Activated CD4-positive, alpha-beta T cell treated with anti-CD3 and anti-CD28 coated beads, Interleukin-2, amount 50 U/mL, for 1 hour (primary cell): ENCODE measurements around the gene TMEM178B.

Experiments
- DNase-seq: peaks from one replicate; pipeline ENCODE4 v3.0.0-alpha.2; 2020

The TMEM178B gene

DNA sequence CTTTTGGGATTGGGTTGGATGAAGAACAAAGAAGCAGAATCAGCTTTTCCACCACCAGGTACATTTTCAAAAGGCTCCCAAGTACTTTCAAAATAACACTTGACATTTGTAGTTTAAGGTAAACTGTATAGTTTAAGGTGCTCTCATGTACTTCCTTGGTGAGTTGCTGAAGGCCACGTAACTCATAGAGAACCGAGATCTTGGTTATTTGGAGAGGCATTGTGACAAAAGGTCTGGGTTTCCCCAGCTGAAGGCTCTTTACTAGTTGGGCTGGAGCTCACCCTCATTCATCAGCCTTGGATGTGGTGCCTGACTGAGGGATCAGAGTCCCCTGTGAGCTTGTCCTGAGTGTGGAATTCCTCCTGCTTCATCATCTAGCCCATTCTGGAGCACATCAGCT, 191.8 kb downstream of the TMEM178B start:
- no peak for DNase-seq

DNA sequence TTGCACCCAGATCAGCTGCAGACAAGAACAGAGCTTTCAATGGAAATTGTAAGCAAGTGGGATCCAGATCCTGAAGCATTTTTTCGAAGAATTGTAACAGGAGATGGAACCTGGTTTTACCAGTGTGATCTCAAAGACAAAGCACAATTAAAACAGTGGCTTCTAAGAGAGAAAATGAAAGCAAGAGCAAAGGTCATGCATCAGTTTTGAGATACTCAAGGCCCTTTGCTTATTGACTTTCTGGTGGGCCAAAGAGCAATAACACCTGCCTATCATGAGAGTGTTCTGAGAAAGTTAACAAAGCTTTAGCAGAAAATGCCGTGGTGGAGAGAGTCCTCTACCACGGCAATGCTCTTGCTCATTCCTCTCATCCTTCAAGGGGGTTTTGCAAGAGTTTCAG, 194.8 kb downstream of the TMEM178B start:
- DNase-seq, result no peak

DNA sequence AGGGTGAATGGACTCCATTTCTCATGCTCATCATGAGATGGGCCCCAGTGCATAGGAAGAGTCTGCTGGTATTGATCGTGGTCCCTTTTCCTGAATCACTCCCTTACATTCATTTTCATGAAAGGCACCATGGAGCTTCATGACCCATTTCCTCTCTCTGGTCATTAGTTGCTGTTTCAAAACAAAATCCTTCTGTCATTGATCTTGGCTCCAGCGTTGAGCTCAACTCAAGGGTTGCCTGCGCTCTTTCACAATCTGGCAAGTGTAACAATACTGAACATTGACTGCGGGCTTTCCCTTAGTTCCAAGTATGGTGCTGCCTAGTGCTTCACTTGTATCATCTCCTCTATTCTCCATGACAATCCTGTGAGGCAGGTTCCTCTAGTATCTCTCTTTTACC, 197.6 kb downstream of the TMEM178B start:
- no peak for DNase-seq

DNA sequence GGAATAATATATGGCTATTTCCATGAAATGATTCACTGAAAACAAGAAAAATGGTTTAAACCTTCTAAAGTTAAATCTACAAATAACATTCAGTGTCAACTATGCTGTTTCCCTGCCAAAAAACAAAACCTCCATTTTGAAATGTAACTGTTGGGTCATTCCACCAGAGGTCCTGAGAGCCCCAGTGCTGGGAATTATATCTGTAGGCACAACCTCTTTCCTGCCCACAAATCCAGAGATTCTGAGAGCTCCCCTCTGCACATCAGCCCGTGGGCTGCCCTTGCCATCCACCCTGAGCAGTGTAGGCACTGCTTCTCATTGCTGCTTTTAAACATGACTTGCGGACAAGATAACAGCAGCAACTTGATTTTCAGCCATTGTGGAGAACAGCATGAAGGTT, 198.6 kb downstream of the TMEM178B start:
- no peak for DNase-seq

DNA sequence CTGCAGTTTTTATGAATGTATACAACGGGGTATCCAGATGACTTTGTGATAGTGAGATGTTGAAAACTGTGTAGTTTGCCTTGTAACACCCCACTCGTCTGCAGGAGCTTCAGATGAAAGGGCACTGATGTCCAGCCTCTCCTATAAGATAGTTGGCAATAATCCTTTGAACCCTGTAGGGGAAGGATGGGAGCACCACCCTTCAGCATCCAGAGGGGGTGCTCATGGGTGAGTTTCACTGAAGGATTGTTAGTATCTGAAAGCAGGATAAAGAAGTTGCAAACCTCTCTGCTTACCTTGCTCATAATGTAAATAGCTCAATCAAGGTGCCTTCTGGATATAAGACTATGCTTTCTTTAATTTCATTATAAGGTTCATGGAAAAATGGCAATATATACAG, 201.5 kb downstream of the TMEM178B start:
- DNase-seq, result no peak

DNA sequence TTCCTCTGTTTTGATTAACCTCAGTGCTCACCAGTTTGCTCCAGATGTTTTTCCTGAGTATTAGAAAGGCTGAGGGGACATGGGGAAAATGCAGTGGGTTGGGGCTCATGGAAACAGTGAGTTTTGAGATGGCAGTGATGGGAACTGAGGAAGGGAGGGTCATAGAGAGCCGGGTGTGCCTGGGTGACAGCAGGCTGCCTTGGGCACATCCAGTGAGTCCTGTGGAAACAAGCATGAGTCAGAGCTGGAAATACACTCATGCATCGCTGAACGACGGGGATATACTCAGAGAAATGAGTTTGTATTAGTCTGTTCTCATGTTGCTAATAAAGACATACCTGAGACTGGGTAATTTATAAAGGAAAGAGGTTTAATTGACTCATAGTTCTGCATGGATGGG, 202.2 kb downstream of the TMEM178B start:
- no peak for DNase-seq

DNA sequence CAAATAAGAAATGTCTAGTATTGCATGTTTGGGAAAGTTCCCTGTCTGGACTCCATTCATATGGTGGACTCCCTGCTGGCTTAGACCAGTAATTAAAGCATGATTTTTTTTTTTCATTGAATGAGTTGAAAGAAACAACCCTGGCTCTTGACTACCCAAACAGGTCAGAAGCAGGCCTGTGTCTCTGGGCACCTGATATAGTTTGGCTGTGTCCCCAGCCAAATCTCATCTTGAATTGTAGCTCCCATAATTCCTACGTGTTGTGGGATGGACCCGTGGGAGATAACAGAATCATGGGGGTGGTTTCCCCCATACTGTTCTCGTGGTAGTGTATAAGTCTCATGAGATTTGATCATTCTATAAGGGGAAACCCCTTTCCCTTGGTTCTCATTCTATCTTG, 206.2 kb downstream of the TMEM178B start:
- no peak for DNase-seq

DNA sequence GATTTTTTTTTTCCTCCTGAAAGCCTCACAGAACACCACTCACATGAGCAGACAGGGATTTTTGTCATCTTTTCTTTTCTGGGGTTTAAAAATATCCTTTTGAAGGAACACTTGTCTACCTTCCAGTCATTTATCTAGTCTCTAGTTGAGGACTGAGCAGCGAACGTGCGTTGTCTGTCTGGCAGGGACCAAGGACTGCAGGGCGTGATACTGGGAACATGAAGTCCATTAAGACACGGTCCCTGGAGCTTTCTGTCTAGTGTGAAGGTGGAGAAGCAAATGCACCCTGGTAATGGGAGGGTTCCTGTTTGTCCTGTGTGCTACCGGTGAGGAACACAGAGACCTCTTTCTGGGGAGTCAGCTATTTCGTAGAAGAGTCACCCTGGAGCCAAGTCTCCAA, 207.4 kb downstream of the TMEM178B start:
- no peak for DNase-seq

DNA sequence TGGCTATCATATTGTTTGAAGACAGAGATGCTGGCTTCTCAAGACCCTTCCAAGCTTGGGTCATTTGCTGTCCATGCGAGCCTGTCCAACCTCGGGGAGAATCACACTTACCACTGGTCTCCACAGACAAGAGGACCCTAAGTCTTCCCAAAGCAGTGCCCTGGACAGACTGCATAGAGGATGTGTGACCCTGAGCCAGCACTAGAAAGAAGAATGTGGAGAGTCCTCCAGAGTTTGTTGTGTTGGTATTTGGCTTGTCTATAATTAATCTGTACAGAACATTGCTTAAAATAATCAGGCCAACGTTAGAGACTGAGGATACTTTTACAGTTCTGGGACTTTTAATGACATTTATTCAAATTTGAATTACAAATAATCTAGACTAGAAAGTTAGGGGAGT, 212.7 kb downstream of the TMEM178B start:
- DNase-seq, result no peak

DNA sequence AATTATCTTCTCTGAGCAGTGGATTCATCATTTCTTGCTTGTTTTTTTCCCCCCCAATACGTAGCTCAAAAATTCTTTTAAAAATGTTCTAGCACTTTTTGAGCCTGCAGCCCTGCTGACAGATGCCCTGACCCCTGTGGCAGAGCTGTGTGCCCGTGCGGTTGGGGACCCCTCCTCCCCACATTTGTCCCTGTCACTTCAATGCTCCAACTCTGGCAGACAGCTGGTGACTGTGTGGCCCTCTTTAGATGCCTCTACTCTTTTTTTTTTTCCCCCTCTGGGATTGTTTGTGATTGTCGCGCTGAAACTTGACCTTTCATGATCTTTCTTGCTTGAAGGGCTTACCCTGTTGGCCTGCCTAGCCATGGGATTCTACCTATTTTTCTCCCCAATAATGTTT, 214.1 kb downstream of the TMEM178B start:
- DNase-seq, result no peak

DNA sequence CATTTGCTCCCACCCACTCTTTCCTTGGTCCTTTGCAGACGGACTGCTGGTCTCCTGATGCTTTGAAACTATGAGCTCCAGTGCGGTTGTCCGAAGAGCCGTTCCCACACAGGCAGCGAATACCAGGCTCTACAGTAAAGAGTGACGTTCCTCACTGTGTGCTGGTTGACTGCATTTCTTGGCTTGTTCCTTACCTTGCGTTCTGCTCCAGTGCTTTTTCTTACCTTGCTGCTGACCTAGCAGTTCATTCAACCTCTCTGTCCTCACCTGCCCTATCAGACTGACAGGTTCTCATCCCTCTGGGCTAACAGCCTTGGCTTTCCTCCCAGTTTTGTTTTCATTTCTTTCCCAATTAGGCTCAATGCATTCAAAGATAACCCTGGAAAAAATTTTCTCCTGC, 214.8 kb downstream of the TMEM178B start:
- no peak for DNase-seq

DNA sequence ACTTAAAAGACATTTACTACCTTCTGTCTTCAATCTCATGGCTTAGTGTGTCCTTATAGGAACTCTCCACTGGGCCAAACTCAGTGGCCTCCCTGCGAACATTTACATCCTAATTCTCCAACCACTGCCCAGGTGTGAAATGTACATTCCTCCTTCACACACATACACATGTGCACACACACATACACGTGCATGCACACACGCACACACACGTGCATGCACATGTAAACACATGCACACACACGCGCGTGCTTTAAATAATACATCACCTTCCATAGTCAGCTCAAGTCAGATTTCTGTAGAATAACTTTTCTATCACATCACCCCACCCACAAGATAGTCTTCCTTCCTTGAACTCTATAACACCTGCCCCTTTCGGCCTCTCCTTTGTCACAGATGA, 216.5 kb downstream of the TMEM178B start:
- no peak for DNase-seq

DNA sequence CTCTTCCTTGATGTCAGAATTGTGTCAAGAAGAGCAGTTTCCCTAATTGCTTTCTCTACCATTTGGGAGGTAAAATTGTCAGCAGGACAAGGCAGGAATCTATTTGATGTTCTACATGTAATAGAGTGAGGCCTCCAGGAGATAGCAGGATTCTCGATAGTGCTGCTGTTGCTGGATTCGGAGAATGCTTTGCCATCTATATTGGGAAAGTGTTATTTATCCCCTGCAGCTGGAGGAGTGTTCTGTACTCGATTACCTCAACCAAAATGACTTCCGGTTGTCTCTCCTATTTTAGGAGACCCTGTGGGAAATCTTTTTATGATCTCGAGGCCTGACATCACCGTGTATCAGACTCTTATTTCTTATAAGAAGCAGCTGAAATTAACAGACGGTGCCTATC, 217.1 kb downstream of the TMEM178B start:
- DNase-seq, result no peak

DNA sequence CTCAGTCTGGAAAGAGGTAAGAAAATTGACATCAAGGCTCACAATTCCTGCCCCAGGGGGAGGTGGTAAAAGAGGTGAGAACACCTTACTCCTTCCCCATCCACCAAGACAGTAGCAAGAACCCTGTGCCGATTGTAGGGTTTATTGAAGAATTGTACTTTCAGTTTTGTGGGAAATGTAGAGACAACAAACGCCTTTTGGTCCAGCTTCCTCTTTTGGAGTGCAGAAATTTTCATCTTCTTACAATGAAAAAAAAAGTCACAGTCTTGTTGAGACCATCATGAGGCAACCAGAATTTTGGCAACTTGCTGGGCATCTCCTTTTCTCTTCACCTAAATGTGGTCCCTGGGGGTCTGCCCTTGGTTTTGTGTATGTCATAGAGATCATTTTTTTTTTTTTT, 217.7 kb downstream of the TMEM178B start:
- DNase-seq, result no peak

DNA sequence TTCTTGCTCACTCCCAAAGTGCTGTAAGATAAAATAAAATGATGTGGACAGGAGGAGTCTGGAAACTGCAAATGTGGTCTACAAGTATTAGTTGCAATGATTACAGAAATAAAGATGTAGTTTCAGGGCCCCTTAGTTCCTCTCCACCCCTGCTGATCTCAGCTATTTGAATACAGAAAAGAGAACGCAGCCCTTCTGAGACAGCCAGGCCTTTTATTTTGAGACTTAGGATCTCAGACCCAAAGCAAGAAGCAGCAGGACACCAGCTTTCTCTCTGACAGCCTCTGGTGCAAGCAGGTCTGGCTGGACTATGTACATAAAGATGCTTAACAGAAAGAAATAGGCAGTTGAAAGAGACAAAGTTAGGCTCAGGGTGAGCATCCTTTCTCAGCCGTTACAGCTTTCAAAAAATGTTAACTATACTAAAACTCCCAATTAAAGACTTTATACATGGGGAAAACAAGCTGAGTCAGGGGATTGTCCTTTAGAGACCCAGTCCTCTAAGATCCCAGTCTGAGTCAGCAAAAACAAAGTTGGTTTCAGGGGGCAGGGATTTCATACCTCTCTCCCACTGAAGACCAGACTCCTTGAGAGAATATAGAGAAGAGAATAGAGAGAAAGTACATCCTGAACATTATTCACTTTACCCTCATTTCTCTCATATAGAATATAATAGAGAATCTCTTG, 220.4 kb downstream of the TMEM178B start:
- no peak for DNase-seq

DNA sequence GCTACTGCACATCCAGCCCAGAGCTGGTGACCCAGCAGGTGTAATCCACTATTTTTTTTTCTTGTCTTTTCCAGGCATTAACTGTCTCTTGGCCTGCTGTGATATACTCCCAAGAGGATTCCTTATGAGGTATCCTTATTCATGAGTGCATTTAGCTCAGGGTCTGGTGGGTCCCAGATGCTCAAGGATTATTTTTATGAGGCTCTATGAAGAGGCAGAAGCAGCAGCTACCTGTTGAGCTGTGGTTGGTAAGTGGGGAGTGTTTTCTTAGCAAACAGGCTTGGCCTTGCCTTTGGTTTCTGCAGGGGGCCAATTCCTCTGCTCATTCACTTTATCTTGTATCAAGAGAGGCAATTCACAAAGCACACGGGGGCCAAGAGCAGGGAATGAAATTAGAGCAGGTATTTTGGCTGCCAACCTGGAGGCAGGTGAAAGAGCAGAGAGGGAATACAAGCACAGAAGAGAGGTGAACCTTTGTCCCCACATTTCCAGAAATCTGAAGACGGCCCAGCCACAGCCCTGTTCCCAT, 221.6 kb downstream of the TMEM178B start:
- no peak for DNase-seq

DNA sequence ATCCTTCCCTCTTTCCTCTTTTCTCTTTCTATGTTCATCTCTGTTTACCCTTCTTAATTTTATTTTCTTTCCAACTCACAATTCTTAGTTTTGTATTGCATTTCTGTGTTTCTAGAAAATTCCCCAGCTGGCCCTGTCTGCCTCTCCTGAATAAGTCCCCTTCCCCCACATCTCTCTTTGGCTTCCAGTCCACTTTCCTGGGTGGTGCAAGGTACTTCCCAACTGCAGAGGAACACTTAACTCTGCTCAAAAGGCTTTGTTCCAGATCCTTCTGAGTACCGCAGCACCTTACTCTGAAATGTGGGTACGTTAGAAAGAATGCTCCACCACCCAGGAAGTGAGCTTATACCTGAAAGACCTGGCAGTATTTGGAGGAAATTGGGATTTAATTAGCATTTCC, 227.0 kb downstream of the TMEM178B start:
- no peak for DNase-seq

DNA sequence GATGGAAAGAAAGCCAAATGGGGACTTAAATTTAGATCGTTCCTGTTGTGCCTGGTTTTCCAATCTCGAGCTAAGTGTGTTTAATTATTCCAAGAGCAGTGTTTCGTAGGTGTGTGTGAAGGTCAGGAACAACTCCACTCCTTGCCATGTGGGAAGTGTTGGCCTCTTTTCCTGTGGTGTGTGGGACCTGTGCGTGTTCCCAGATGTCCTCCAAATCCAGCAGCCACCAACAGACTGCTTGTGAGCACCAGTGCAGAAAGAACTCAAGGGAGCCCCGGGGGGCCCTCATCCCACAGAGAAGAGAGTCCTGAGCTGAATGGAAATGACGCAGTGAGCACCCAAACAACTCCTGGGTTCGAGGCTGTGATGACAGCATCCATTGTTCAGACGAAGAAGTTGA, 227.7 kb downstream of the TMEM178B start:
- no peak for DNase-seq

DNA sequence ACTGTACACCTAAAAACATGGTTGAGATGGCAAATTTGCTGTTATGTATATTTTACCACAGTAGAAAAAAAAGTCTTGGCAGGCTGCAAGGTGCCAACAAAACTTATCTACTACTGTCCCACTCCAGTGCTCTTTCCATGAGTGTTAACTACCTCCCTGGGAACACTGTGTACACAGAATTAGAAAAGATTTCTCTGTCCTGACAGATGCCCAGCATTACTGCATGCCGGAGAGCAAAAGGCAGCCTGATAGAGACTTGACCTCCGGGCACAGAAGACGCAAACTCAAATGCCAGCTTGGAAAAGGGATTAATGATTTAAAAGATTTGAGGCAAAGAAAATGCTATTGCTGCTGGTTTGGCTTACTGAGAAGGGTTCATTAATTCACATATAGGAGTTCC, 228.8 kb downstream of the TMEM178B start:
- no peak for DNase-seq

DNA sequence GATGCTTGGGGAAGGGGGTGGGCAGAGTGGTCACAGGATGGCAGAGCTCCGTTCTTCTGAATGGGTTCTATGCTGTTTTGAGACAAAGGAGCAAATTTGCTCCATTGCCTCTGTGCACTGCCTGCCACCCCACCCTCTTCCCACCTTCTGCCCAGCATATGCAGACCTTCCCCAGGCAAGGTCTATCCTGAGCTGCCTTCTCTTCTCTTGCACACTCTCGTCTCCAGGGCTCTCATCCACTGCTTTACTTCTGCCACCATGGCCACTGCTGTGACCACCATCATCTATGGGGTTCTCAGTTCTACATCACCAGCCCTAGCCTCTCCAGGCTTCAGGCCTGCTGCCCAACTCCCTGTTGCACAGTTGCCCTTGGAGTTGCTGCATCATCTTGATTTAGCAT, 230.4 kb downstream of the TMEM178B start:
- DNase-seq, result no peak

DNA sequence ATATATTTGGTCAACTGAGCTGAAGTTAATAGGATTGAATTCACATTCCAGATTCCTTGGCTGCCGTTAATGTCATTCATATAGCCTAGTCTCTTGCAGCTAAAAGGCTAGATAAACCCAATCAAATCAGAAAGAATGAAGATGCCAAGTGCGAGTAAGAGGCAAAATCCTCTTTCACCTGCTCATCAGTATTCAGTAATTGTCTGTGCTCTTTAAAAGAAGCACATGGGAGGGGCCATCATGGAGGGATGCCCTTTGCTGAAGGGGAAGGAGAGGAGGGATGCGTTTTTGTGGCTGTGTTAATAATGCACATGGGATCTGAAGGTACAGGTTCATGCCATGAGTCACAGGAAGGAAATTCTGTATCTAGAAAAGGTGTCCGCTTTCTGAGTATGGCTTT, 232.2 kb downstream of the TMEM178B start:
- no peak for DNase-seq

DNA sequence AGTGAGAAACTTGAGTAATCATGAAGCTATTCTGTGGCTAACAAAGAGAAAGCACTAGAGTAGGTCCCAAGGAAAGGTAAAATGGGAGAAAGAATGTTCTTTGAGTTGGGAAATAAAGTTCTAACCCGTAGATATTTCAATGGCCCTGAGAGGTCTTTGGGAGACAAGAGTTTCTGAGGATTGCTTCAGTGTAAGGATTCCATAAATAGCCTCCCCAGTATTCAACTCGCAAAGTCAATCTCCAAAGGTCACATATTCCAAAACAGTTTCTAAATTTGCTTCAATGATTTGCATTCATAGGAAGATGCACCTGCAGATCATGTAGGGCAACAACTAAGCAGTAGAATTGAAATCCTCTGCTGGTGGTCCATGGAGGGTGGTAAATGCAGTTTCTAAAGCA, 238.5 kb downstream of the TMEM178B start:
- no peak for DNase-seq

DNA sequence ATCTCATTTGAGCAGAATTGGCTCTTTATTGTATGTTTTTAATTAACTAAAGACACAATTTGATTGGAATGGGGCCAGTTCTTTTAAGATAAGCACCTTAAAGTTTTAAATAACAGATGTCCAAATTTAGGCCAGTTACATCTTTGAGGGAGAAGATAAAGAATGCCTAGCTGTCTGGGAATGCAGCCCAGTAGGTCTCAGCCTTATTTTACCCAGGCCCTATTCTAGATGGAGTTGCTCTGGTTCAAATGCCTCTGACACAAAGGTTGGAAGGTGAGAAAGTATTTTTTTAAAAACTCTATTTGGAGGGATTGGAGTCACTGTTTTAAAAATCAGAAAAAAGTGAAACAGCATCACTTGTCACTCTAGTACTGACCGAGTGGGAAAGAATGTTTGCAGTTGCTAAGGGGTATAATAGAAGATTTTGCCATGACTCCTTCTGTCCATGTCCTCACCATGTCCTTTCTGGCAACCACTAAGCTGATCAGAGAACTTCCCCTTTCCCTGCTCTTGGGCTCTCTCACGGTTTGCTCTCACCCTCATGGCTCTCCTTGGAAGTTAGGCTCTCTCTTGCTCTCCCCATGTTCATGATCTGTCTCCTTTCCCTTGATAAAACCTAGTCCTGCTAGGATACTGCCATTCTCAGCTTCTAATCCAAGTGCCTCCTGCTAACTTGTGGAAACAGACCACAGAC, 239.1 kb downstream of the TMEM178B start:
- DNase-seq, result no peak

DNA sequence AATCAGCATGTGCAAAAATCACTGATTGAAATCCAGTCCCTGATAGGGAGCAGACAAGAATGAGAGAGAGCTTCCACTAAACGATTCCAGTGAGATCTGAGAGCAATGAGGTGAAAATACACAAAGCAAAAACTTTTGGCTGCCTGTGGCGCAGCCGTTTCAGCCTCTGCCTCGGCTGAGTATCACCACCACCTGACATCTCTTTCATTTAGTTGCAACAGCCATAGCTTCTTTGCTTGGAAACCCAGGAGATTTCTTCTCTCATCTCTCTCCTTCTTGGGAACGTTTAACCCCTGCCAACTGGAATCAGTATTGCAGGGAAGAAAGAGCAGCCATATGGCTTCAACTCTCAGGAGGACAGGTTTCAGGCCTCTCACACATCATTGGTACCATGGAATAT, 240.0 kb downstream of the TMEM178B start:
- DNase-seq, result no peak

DNA sequence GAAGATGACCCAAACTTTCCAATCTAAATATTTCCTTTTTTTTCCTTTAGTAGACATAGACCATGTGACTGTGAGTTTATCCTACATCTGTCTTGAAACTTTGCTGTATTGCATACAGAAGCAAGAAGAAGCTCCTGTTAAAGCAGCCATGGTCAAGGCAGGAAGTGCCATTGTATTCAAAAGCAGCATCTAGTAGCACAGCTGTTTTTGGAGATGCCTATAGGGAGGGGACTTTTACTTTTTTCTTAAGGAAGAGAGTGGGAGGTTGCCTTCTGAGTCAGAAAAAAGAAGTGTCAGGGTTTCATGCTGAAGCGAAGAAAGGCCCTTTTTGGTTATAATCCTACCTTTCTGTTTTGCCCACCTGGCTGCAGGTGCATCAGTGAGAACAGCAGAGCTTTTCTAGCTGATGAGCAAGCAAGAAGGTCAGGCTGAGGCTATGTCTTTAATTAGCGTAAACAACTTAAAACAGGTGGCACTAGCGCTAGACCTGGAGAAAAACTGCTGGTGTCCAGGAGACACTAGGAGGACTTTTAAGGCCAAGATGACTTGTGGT, 243.2 kb downstream of the TMEM178B start:
- no peak for DNase-seq
